Neural progenitor cell (in vitro differentiated cells): ENCODE results near the gene PLXNA4. TPM values are rescaled to one million over a fixed set of nuclear protein-coding genes. Genes with fewer than 3 reads are reported as not detected.

Source experiments
- DNase-seq: peaks from one replicate; pipeline ENCODE4 v3.0.0-alpha.2; 2016; ENCODE audit warnings: low spot score
- H2AFZ ChIP-seq: fragments of 200-600 bp; sonication (generic); replicated peaks from 2 replicates; pipeline ENCODE4 v1.6.1; 2016; ENCODE audit warnings: antibody characterized with exemption
- H3F3A ChIP-seq: fragments of 200-600 bp; sonication (generic); 2 replicates; pipeline ENCODE4 v1.6.1; 2016; ENCODE audit warnings: antibody characterized with exemption, low read depth
- H3K27ac ChIP-seq: fragments of 200-600 bp; sonication (generic); 2 replicates; pipeline ENCODE4 v1.5.1; 2016; ENCODE audit warnings: mild to moderate bottlenecking
- H3K27me3 ChIP-seq: fragments of 200-600 bp; sonication (generic); 2 replicates; pipeline ENCODE4 v1.6.1; 2016; ENCODE audit warnings: mild to moderate bottlenecking, moderate library complexity
- H3K36me3 ChIP-seq: fragments of 200-600 bp; sonication (generic); 2 replicates; pipeline ENCODE4 v1.5.1; 2016
- H3K4me1 ChIP-seq: fragments of 200-600 bp; sonication (generic); 2 replicates; pipeline ENCODE4 v1.6.1; 2016; ENCODE audit warnings: mixed run types
- H3K4me2 ChIP-seq: fragments of 200-600 bp; sonication (generic); 2 replicates; pipeline ENCODE4 v1.6.1; 2016
- H3K4me3 ChIP-seq: fragments of 200-600 bp; sonication (generic); 2 replicates; pipeline ENCODE4 v1.5.1; 2016
- H3K79me2 ChIP-seq: fragments of 200-600 bp; sonication (generic); 2 replicates; pipeline ENCODE4 v1.6.1; 2016; ENCODE audit warnings: low read depth
- H3K9ac ChIP-seq: fragments of 200-600 bp; sonication (generic); 2 replicates; pipeline ENCODE4 v1.6.1; 2016
- H3K9me3 ChIP-seq: fragments of 200-600 bp; sonication (generic); 2 replicates; pipeline ENCODE4 v1.5.1; 2016; ENCODE audit warnings: low read depth
- H4K20me1 ChIP-seq: fragments of 200-600 bp; sonication (generic); 2 replicates; pipeline ENCODE4 v1.6.1; 2016; ENCODE audit warnings: low read depth
- H3K27ac Mint-ChIP-seq: 3 replicates; pipeline ENCODE4 v1.8.0; 2021; ENCODE audit warnings: mixed read lengths
- H3K27me3 Mint-ChIP-seq: 2 replicates; pipeline ENCODE4 v1.8.0; 2022; ENCODE audit warnings: low read depth, mild to moderate bottlenecking, inconsistent platforms, moderate library complexity, mixed read lengths; ENCODE audit not compliant: insufficient read depth
- H3K36me3 Mint-ChIP-seq: 3 replicates; pipeline ENCODE4 v1.8.0; 2021; ENCODE audit warnings: mixed read lengths
- H3K4me1 Mint-ChIP-seq: 3 replicates; pipeline ENCODE4 v1.8.0; 2021; ENCODE audit warnings: mixed read lengths
- H3K4me3 Mint-ChIP-seq: 3 replicates; pipeline ENCODE4 v1.8.0; 2021; ENCODE audit warnings: mild to moderate bottlenecking, moderate library complexity, mixed read lengths
- H3K9me3 Mint-ChIP-seq: 3 replicates; pipeline ENCODE4 v1.8.0; 2020; ENCODE audit warnings: mixed read lengths
- EZH2 ChIP-seq: fragments of 200-600 bp; sonication (generic); IDR thresholded peaks from 2 replicates; pipeline ENCODE4 v1.6.1; 2017; ENCODE audit warnings: antibody characterized with exemption, mild to moderate bottlenecking, moderate library complexity
- EZH2phosphoT487 ChIP-seq: fragments of 200-600 bp; sonication (generic); IDR thresholded peaks from 2 replicates; pipeline ENCODE4 v1.6.1; 2017; ENCODE audit warnings: antibody characterized with exemption
- total RNA-seq: library from RNA; depleted of rRNA; stranded (reverse); fragments of >200 nt; gene quantifications from 2 replicates; pipeline ENCODE4 v1.2.3, GENCODE V29; 2015; ENCODE audit warnings: low replicate concordance
- TF ChIP-seq, protein P1 (sequence below): fragments of 200-600 bp; sonication (generic); IDR thresholded peaks from 2 replicates; pipeline ENCODE4 v1.5.1; 2017; ENCODE audit warnings: antibody characterized with exemption, mild to moderate bottlenecking

PLXNA4 gene
- total RNA-seq, 1 donor from 2014 or later: 0.49 TPM

DNA sequence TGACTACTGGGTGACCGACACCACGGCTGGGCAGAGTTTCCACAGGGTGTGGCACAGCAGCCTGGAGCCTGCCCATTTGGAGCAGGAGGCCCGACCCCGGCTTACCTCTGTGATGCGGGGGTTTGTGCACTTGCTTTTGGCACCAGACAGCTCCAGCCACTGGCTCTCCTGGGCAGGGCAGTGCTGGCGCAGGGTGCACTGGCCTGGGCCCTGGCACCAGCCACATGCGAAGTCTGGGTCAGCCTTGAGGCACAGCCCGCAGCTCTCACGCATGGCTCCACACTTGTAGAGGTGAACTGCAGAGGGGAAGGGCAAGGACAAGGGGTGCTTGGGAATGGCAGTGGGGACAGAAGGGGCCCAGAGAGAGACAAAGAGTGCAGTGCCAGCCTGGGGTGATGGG is 373.7 kb downstream of the PLXNA4 start:
- Histone ChIP-seq H3K4me2 (no peak overlapping the region), H3K4me1 (peaks cover 10% of the 10 kb centered on the region), H3K4me3 (no peak overlapping the region), H3F3A (no peaks in the 10 kb centered on the region), H3K36me3 (no peaks in the 10 kb centered on the region), H3K9ac (no peak overlapping the region), H4K20me1 (no peaks in the 10 kb centered on the region), H3K79me2 (no peaks in the 10 kb centered on the region), H3K9me3 (no peaks in the 10 kb centered on the region), H3K27me3 (no peaks in the 10 kb centered on the region), H3K27ac (no peak overlapping the region), H2AFZ (no peak overlapping the region)
- TF ChIP-seq, protein P1, sequence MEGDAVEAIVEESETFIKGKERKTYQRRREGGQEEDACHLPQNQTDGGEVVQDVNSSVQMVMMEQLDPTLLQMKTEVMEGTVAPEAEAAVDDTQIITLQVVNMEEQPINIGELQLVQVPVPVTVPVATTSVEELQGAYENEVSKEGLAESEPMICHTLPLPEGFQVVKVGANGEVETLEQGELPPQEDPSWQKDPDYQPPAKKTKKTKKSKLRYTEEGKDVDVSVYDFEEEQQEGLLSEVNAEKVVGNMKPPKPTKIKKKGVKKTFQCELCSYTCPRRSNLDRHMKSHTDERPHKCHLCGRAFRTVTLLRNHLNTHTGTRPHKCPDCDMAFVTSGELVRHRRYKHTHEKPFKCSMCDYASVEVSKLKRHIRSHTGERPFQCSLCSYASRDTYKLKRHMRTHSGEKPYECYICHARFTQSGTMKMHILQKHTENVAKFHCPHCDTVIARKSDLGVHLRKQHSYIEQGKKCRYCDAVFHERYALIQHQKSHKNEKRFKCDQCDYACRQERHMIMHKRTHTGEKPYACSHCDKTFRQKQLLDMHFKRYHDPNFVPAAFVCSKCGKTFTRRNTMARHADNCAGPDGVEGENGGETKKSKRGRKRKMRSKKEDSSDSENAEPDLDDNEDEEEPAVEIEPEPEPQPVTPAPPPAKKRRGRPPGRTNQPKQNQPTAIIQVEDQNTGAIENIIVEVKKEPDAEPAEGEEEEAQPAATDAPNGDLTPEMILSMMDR: no peak
- no peak for TF ChIP-seq EZH2phosphoT487
- no peak for TF ChIP-seq EZH2
- Mint-ChIP-seq H3K27me3 (peaks cover 15% of the 10 kb centered on the region), H3K9me3 (no peaks in the 10 kb centered on the region), H3K36me3 (no peaks in the 10 kb centered on the region), H3K4me3 (no peak overlapping the region), H3K27ac (no peak overlapping the region), H3K4me1 (peaks cover 14% of the 10 kb centered on the region)
- DNase-seq: no peak

DNA sequence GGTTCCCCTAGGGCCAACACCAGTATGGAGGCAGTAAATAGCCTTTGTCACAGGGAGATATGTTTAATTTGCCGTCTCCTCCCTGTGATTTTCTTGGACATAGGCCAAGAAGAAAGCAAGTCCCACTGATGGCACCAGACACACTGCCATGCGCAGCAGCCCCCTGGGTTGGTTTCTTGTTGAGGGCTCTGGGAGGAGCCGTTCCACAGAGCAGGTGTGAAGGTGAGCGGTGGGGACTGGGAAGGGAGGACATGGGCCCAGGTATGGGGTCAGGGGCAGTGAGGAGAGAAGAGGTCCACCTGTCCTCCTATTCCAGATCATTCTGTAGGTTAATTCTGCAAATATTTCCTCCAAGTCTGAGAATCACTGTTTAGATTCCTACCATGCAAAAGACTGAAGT is 376.1 kb downstream of the PLXNA4 start:
- H3K27me3 Mint-ChIP-seq: peaks cover 10% of the 10 kb centered on the region
- H3K27me3 ChIP-seq: no peaks in the 10 kb centered on the region
- no peaks in the 10 kb centered on the region for H3F3A ChIP-seq
- no peak for TF ChIP-seq EZH2
- no peak for TF ChIP-seq EZH2phosphoT487
- TF ChIP-seq, protein P1: no peak
- H3K4me1 ChIP-seq: no peaks in the 10 kb centered on the region
- H3K4me3 ChIP-seq: no peak overlapping the region
- no peaks in the 10 kb centered on the region for H3K9me3 ChIP-seq
- H3K36me3 ChIP-seq: no peaks in the 10 kb centered on the region
- no peaks in the 10 kb centered on the region for H3K4me1 Mint-ChIP-seq
- H3K36me3 Mint-ChIP-seq: no peaks in the 10 kb centered on the region
- no peak overlapping the region for H2AFZ ChIP-seq
- no peak overlapping the region for H3K4me3 Mint-ChIP-seq
- no peak overlapping the region for H3K27ac Mint-ChIP-seq
- H3K9me3 Mint-ChIP-seq: no peaks in the 10 kb centered on the region
- no peaks in the 10 kb centered on the region for H3K79me2 ChIP-seq
- no peak overlapping the region for H3K9ac ChIP-seq
- DNase-seq: no peak
- no peak overlapping the region for H3K27ac ChIP-seq
- no peak overlapping the region for H3K4me2 ChIP-seq
- no peaks in the 10 kb centered on the region for H4K20me1 ChIP-seq

DNA sequence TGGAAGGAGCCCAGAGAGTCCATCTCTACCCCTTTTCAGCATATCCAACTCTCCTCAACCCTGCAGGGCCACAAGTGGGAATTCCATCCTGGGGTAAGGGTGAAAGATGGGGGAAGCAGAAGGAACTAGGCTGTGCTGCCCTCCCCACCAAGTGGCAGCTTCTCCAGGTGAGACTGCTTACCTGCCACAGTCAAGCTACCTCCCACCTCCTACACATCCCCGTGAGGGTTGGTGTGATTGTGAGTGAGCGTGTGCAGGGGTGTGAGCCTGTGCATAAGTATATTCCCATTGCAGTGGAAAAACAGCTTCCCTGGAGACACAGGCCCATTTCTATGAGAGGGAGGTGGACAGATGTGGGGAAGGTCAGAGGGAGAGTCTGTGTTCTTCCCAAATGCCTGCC is 376.6 kb downstream of the PLXNA4 start:
- Histone ChIP-seq H3K9me3 (no peaks in the 10 kb centered on the region), H3K36me3 (no peaks in the 10 kb centered on the region), H3K79me2 (no peaks in the 10 kb centered on the region), H3K4me2 (no peak overlapping the region), H3K27ac (no peak overlapping the region), H3F3A (no peaks in the 10 kb centered on the region), H3K9ac (no peak overlapping the region), H4K20me1 (no peaks in the 10 kb centered on the region), H3K4me1 (no peaks in the 10 kb centered on the region), H2AFZ (no peak overlapping the region), H3K4me3 (no peak overlapping the region), H3K27me3 (no peaks in the 10 kb centered on the region)
- Mint-ChIP-seq H3K27me3 (peaks cover 6% of the 10 kb centered on the region), H3K9me3 (no peaks in the 10 kb centered on the region), H3K27ac (no peak overlapping the region), H3K4me3 (no peak overlapping the region), H3K36me3 (no peaks in the 10 kb centered on the region), H3K4me1 (no peaks in the 10 kb centered on the region)
- no peak for TF ChIP-seq EZH2phosphoT487
- TF ChIP-seq, protein P1: no peak
- TF ChIP-seq EZH2: no peak
- DNase-seq: no peak

DNA sequence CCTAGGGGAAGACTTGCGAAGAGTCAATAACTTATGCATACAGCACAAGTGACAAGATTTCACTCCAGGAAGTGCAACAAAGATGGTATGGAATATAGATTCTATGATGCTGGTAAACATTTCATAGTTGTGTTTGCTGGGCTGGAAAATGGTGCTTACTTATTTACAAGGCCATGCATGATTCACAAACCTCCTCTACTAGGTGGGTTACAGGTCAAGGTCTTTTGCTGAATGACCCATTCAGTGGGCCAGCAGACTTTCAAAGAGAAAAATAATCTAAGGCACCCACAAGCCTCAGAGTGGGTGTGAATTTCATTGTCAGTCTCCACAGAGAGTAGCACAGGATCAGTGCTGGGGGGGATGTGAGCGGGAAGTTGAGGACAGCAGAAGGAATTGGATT is 378.5 kb downstream of the PLXNA4 start:
- H3K27ac Mint-ChIP-seq: no peak overlapping the region
- DNase-seq: no peak
- H3K79me2 ChIP-seq: no peaks in the 10 kb centered on the region
- no peaks in the 10 kb centered on the region for H3K4me1 ChIP-seq
- H3K9me3 ChIP-seq: no peaks in the 10 kb centered on the region
- H3K4me2 ChIP-seq: no peak overlapping the region
- no peak overlapping the region for H3K4me3 ChIP-seq
- H3K9me3 Mint-ChIP-seq: peaks cover 2% of the 10 kb centered on the region
- no peaks in the 10 kb centered on the region for H3K27me3 ChIP-seq
- no peaks in the 10 kb centered on the region for H4K20me1 ChIP-seq
- H3K36me3 ChIP-seq: no peaks in the 10 kb centered on the region
- H3F3A ChIP-seq: no peaks in the 10 kb centered on the region
- no peak overlapping the region for H2AFZ ChIP-seq
- TF ChIP-seq EZH2phosphoT487: no peak
- TF ChIP-seq EZH2: no peak
- TF ChIP-seq, protein P1: no peak
- no peak overlapping the region for H3K27ac ChIP-seq
- no peak overlapping the region for H3K9ac ChIP-seq
- no peaks in the 10 kb centered on the region for H3K4me1 Mint-ChIP-seq
- H3K4me3 Mint-ChIP-seq: no peak overlapping the region
- H3K36me3 Mint-ChIP-seq: no peaks in the 10 kb centered on the region
- peaks cover 4% of the 10 kb centered on the region for H3K27me3 Mint-ChIP-seq
